ENCODE data around the gene CIPC.

DNA sequence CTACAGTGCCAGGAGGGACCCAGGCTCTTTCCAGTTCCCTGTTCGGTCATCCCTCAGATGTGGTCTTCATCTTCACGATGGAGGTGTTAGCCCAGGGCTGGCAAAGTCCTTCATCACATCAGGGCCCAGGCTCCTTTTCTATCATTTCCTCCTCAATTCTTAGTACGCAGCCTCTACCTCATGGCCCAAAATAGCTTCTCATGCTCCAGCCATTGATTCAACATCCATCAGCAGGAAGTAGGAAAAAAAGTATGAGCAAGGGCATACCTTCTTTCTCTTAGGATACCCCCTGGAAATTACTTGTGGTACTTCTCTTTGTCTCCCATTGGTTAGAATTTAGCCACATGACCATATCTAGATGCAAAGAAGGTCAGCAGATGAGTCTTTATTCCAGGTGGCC, 55.7 kb downstream of the CIPC start:
- TF ChIP-seq, protein P1, sequence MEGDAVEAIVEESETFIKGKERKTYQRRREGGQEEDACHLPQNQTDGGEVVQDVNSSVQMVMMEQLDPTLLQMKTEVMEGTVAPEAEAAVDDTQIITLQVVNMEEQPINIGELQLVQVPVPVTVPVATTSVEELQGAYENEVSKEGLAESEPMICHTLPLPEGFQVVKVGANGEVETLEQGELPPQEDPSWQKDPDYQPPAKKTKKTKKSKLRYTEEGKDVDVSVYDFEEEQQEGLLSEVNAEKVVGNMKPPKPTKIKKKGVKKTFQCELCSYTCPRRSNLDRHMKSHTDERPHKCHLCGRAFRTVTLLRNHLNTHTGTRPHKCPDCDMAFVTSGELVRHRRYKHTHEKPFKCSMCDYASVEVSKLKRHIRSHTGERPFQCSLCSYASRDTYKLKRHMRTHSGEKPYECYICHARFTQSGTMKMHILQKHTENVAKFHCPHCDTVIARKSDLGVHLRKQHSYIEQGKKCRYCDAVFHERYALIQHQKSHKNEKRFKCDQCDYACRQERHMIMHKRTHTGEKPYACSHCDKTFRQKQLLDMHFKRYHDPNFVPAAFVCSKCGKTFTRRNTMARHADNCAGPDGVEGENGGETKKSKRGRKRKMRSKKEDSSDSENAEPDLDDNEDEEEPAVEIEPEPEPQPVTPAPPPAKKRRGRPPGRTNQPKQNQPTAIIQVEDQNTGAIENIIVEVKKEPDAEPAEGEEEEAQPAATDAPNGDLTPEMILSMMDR (IDR thresholded peaks at IDR 0.05) = no peak
- TF ChIP-seq POLR2A (IDR thresholded peaks at IDR 0.05) = no peak
